ENCODE results near the gene CYP4F3.

The CYP4F3 gene

DNA sequence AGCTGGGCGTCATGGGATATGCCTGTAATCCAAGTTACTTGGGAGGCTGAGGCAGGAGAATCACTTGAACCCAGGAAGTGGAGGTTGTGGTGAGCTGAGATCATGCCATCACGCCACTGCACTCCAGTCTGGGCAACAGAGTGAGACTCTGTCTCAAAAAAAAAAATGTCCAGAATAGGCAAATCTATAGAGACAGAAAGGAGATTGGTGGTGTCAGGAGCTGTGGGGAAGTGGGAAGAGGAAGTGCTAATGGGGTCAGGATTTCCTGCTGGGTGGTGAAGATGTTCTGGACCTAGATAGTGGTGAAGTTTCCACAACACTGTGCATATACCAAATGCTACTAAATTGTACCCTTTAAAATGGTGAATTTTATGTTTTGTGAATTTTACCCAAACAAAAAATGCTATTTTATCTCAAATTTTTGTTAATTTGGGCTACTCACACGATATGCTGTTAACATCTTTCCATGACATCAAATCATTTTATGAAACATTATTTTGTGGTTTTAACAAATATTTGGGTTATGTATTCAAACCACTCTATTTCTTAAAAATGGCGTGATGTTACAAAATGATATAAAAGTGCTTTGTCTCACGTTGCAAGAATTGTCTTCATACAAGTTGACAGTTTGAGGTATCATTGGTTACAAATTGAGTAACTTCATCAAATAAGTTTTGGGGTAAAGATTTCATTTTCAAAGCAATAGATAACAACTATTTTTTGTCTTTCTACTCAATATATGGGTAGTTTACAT, 7.4 kb upstream of the CYP4F3 start:
- peaks cover 0 to 19% (median 2%) of the 10 kb centered on the region in 5 experiments for H3K27me3 ChIP-seq (replicated peaks in 2 of 5; ENCODE audit: control insufficient read depth in 4 of 5, insufficient read depth in 5 of 5, low read length in 4 of 5)
- ChIA-PET CTCF (interaction anchor here (1.6 to 3.6 kb wide), 2 partner anchors 16 to 178 kb away, joined by 3 to 17 read pairs; no protein-coding TSS in a partner anchor), POLR2A (no interaction called here)
- H3K27ac ChIP-seq (ENCODE audit: insufficient read depth in 1 of 2, low read depth in 1 of 2, low read length in 2 of 2, poor library complexity in 1 of 2, severe bottlenecking in 2 of 2) = no peak overlapping the region
- H3K36me3 ChIP-seq (ENCODE audit: control insufficient read depth in 4 of 4, insufficient read depth in 4 of 4, low read length in 3 of 4) = no peaks in the 10 kb centered on the region
- H3K9me3 ChIP-seq (ENCODE audit: control extremely low read depth in 1 of 5, control insufficient read depth in 4 of 5, insufficient read depth in 2 of 5, low read depth in 1 of 5, low read length in 4 of 5) = peaks cover 0 to 3% (median 0%) of the 10 kb centered on the region in 5 experiments
- peaks cover 0 to 6% (median 4%) of the 10 kb centered on the region in 4 experiments for H3K4me1 ChIP-seq (ENCODE audit: control extremely low read depth in 1 of 4, control insufficient read depth in 4 of 4, insufficient read depth in 4 of 4, low read length in 3 of 4)
- H3K4me3 ChIP-seq (ENCODE audit: control insufficient read depth in 1 of 7, extremely low read depth in 1 of 7, insufficient read depth in 4 of 7, low read depth in 2 of 7, low read length in 6 of 7) = no peak overlapping the region
- no peak for DNase-seq
- 63% methylated on average over 2 of the region's 5 CpGs for WGBS (ENCODE audit: insufficient coverage)

DNA sequence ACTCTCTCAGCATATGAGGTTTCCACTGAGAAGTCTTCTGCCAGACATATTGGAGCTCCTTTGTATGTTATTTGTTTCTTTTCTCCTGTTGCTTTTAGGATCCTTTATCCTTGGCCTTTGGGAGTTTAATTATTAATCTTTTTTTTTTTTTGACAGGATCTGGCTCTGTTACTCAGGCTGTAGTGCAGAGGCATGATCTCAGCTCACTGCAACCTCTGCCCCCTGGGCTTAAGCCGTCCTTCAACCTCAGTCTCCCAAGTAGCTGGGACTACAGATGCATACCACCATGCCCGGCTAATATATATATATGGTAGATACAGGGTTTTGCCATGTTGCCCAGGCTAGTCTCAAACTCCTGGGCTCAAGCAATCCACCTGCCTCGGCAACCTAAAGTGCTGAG, 6.6 kb upstream of the CYP4F3 start:
- Histone ChIP-seq H3K4me3 (ENCODE audit: control insufficient read depth in 1 of 7, extremely low read depth in 1 of 7, insufficient read depth in 4 of 7, low read depth in 2 of 7, low read length in 6 of 7) (no peak overlapping the region), H3K4me1 (ENCODE audit: control extremely low read depth in 1 of 4, control insufficient read depth in 4 of 4, insufficient read depth in 4 of 4, low read length in 3 of 4) (peaks cover 0 to 6% (median 3%) of the 10 kb centered on the region in 4 experiments), H3K9me3 (ENCODE audit: control extremely low read depth in 1 of 5, control insufficient read depth in 4 of 5, insufficient read depth in 2 of 5, low read depth in 1 of 5, low read length in 4 of 5) (peaks cover 0 to 3% (median 0%) of the 10 kb centered on the region in 5 experiments), H3K27ac (ENCODE audit: insufficient read depth in 1 of 2, low read depth in 1 of 2, low read length in 2 of 2, poor library complexity in 1 of 2, severe bottlenecking in 2 of 2) (no peak overlapping the region), H3K27me3 (replicated peaks in 2 of 5; ENCODE audit: control insufficient read depth in 4 of 5, insufficient read depth in 5 of 5, low read length in 4 of 5) (peaks cover 0 to 15% (median 2%) of the 10 kb centered on the region in 5 experiments), H3K36me3 (ENCODE audit: control insufficient read depth in 4 of 4, insufficient read depth in 4 of 4, low read length in 3 of 4) (no peaks in the 10 kb centered on the region)
- ChIA-PET CTCF (interaction anchor here (0.9 to 1.3 kb wide), 2 partner anchors 45 to 69 kb away, joined by 3 to 4 read pairs; no protein-coding TSS in a partner anchor), POLR2A (no interaction called here)
- no peak for DNase-seq
- WGBS (ENCODE audit: insufficient coverage) = 89% methylated on average over 1 of the region's 3 CpGs

DNA sequence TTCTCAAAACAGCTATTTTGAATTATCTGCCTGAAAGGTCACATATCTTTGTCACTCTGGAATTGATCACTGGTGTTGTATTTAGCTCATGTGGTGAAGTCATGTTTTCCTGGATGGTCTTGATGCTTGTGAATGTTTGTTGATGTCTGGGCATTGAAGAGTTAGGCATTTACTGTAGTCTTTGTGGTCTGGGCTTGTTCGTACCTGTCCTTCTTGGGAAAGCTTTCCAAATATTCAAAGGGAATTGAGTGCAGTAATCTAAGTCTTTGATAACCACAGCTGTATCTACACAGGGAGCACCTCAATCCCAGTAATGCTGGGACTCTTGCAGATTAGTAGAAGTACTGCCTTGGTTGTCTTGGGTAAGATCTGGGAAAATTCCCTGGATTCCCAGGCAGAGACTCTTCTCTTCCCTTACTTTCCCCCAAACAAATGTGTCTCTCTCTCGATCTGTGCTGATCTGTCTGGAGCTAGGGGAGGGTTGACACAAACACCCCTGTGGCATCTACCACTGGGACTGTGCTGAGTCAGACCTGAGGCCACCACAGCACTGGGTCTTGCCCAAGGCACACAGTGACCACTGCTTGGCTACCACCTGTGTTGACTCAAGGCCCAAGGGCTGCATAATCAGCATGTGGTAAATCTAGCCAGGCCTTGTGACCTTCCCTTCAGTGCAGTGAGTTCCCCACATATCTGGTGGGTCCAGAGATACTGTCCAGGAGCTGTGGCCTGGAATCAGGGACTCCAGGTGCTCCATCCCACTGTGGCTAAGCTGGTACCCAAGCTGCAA, 5.5 kb upstream of the CYP4F3 start:
- POLR2A ChIA-PET = no interaction called here
- H3K27ac ChIP-seq (ENCODE audit: insufficient read depth in 1 of 2, low read depth in 1 of 2, low read length in 2 of 2, poor library complexity in 1 of 2, severe bottlenecking in 2 of 2) = no peak overlapping the region

DNA sequence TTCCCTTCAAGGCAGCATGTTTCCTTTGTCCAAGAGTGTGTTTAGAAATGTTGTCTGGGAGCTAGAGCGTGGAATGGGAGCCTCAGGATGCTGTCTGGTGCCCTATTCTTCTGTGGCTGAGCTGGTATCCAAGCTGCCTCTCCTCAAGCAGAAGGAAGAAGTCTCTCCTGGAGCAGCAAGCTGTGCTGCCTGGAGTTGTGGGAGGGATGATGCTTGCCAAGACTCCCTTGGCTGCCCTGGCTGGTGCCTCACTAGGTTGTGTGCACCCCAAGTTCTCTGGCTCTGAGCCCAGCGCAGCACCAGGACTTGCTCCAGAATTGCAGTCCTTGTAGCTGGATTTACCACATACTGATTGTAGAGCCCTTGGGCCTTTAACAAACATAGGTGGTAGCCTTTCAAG, 4.7 kb upstream of the CYP4F3 start:
- CTCF ChIA-PET = interaction anchor here (1.1 kb wide), 1 partner anchor 173 kb away, joined by 3 read pairs; no protein-coding TSS in a partner anchor
- WGBS (ENCODE audit: insufficient coverage) = 89% methylated on average over 1 of the region's 2 CpGs
- no peak overlapping the region for H3K4me3 ChIP-seq (ENCODE audit: control insufficient read depth in 1 of 7, extremely low read depth in 1 of 7, insufficient read depth in 4 of 7, low read depth in 2 of 7, low read length in 6 of 7)

More for the DNA sequence above, 5.5 kb upstream of the CYP4F3 start:
- Histone ChIP-seq H3K4me1 (ENCODE audit: control extremely low read depth in 1 of 4, control insufficient read depth in 4 of 4, insufficient read depth in 4 of 4, low read length in 3 of 4) (peaks cover 0 to 6% (median 2%) of the 10 kb centered on the region in 4 experiments), H3K9me3 (ENCODE audit: control extremely low read depth in 1 of 5, control insufficient read depth in 4 of 5, insufficient read depth in 2 of 5, low read depth in 1 of 5, low read length in 4 of 5) (peaks cover 0 to 3% (median 0%) of the 10 kb centered on the region in 5 experiments), H3K4me3 (ENCODE audit: control insufficient read depth in 1 of 7, extremely low read depth in 1 of 7, insufficient read depth in 4 of 7, low read depth in 2 of 7, low read length in 6 of 7) (no peak overlapping the region), H3K27me3 (replicated peaks in 2 of 5; ENCODE audit: control insufficient read depth in 4 of 5, insufficient read depth in 5 of 5, low read length in 4 of 5) (peaks cover 0 to 15% (median 2%) of the 10 kb centered on the region in 5 experiments), H3K36me3 (ENCODE audit: control insufficient read depth in 4 of 4, insufficient read depth in 4 of 4, low read length in 3 of 4) (no peaks in the 10 kb centered on the region)
- CTCF ChIA-PET = interaction anchor here (0.9 to 1.3 kb wide), 3 partner anchors 44 to 174 kb away, joined by 3 to 4 read pairs (median 3); no protein-coding TSS in a partner anchor
- WGBS (ENCODE audit: insufficient coverage) = no CpG with 5 or more reads among the region's 2 CpGs
- no peak for DNase-seq

DNA sequence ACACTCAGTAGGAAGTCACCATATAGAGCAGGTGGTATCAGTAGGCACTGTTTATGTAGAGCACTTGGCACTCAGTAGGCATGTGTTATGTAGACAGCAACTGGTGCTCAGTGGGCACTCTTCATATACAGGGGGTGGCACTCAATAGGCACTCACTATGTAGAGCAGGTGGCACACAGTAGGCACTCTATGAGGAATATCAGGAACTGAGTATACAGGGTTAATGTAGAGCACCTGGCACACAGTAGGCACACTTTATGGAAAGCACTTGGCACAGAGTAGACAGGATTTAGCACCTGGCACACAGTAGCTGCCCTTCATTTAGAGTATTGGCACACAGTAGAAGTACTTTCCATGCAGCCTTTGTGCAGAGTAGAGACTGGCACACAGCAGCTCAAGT, 1.1 kb upstream of the CYP4F3 start:
- Histone ChIP-seq H3K4me3 (ENCODE audit: control insufficient read depth in 1 of 7, extremely low read depth in 1 of 7, insufficient read depth in 4 of 7, low read depth in 2 of 7, low read length in 6 of 7) (no peak overlapping the region), H3K4me1 (ENCODE audit: control extremely low read depth in 1 of 4, control insufficient read depth in 4 of 4, insufficient read depth in 4 of 4, low read length in 3 of 4) (peaks cover 0 to 3% (median under 1%) of the 10 kb centered on the region in 4 experiments), H3K9me3 (ENCODE audit: control extremely low read depth in 1 of 5, control insufficient read depth in 4 of 5, insufficient read depth in 2 of 5, low read depth in 1 of 5, low read length in 4 of 5) (peaks cover 0 to 3% (median 0%) of the 10 kb centered on the region in 5 experiments), H3K36me3 (ENCODE audit: control insufficient read depth in 4 of 4, insufficient read depth in 4 of 4, low read length in 3 of 4) (no peaks in the 10 kb centered on the region), H3K27ac (ENCODE audit: insufficient read depth in 1 of 2, low read depth in 1 of 2, low read length in 2 of 2, poor library complexity in 1 of 2, severe bottlenecking in 2 of 2) (no peak overlapping the region), H3K27me3 (replicated peaks in 2 of 5; ENCODE audit: control insufficient read depth in 4 of 5, insufficient read depth in 5 of 5, low read length in 4 of 5) (peaks cover 0 to 15% (median 2%) of the 10 kb centered on the region in 5 experiments)
- ChIA-PET CTCF (no interaction called here), POLR2A (no interaction called here)
- DNase-seq = no peak

More for the DNA sequence above, 4.7 kb upstream of the CYP4F3 start:
- Histone ChIP-seq H3K4me1 (ENCODE audit: control extremely low read depth in 1 of 4, control insufficient read depth in 4 of 4, insufficient read depth in 4 of 4, low read length in 3 of 4) (peaks cover 0 to 6% (median 3%) of the 10 kb centered on the region in 4 experiments), H3K36me3 (ENCODE audit: control insufficient read depth in 4 of 4, insufficient read depth in 4 of 4, low read length in 3 of 4) (no peaks in the 10 kb centered on the region), H3K9me3 (ENCODE audit: control extremely low read depth in 1 of 5, control insufficient read depth in 4 of 5, insufficient read depth in 2 of 5, low read depth in 1 of 5, low read length in 4 of 5) (peaks cover 0 to 3% (median 0%) of the 10 kb centered on the region in 5 experiments), H3K27me3 (replicated peaks in 2 of 5; ENCODE audit: control insufficient read depth in 4 of 5, insufficient read depth in 5 of 5, low read length in 4 of 5) (peaks cover 0 to 15% (median 2%) of the 10 kb centered on the region in 5 experiments), H3K27ac (ENCODE audit: insufficient read depth in 1 of 2, low read depth in 1 of 2, low read length in 2 of 2, poor library complexity in 1 of 2, severe bottlenecking in 2 of 2) (no peak overlapping the region)
- DNase-seq = no peak
- POLR2A ChIA-PET = no interaction called here

DNA sequence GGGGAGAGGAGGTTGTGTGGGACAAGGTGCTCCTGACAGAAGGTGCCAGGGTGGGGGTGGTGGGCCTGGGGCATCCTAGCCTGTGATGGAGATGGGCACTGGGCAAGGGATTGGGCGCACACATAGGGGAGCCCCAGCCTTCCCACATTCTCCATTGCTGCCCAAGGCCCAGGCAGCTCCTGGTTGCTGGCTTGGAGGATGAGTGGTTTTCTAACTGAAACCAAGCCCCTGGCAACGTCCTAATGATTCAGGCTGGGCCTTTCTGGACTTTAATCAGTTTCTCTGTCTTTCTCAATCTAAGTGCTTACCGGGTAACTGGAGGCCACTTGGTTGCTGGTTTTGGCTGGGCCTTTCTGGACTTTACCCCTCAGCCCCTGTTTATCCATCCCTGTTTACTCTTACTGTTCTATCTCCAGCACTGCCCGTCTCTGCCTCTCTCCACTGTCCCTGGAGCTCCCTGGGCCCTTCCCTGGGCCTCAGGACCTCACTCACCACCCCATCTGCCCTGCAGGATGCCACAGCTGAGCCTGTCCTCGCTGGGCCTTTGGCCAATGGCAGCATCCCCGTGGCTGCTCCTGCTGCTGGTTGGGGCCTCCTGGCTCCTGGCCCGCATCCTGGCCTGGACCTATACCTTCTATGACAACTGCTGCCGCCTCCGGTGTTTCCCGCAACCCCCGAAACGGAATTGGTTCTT, 354 bp downstream of the CYP4F3 start:
- Histone ChIP-seq H3K27me3 (replicated peaks in 2 of 5; ENCODE audit: control insufficient read depth in 4 of 5, insufficient read depth in 5 of 5, low read length in 4 of 5) (peaks cover 0 to 9% (median 0%) of the 10 kb centered on the region in 5 experiments), H3K27ac (ENCODE audit: insufficient read depth in 1 of 2, low read depth in 1 of 2, low read length in 2 of 2, poor library complexity in 1 of 2, severe bottlenecking in 2 of 2) (no peak overlapping the region), H3K9me3 (ENCODE audit: control extremely low read depth in 1 of 5, control insufficient read depth in 4 of 5, insufficient read depth in 2 of 5, low read depth in 1 of 5, low read length in 4 of 5) (no peaks in the 10 kb centered on the region), H3K36me3 (ENCODE audit: control insufficient read depth in 4 of 4, insufficient read depth in 4 of 4, low read length in 3 of 4) (no peaks in the 10 kb centered on the region), H3K4me3 (ENCODE audit: control insufficient read depth in 1 of 7, extremely low read depth in 1 of 7, insufficient read depth in 4 of 7, low read depth in 2 of 7, low read length in 6 of 7) (no peak overlapping the region), H3K4me1 (ENCODE audit: control extremely low read depth in 1 of 4, control insufficient read depth in 4 of 4, insufficient read depth in 4 of 4, low read length in 3 of 4) (peaks cover 0 to 2% (median under 1%) of the 10 kb centered on the region in 4 experiments)
- POLR2A ChIA-PET = no interaction called here
- DNase-seq = no peak
- 77% methylated on average over 7 of the region's 12 CpGs for WGBS (ENCODE audit: insufficient coverage)
- CTCF ChIA-PET = no interaction called here

Data from common myeloid progenitor, CD34-positive (primary cell).